ENCODE data around the gene ORC3. TPM values are rescaled to one million over a fixed set of nuclear protein-coding genes. Genes with fewer than 3 reads are reported as not detected.
"Not testable (repeated sequence)": the region's sequence is repeated elsewhere in the genome, so short reads cannot be mapped to it uniquely, and the experiment has no call there.

Gene ORC3
- total RNA-seq, 4 donors from 2014 or later = 6.2 to 43.9 (median 24.8) TPM

- H3K27ac ChIP-seq = no peak overlapping the region
- DNase-seq = no peak
- intact Hi-C loops (cut with DNase I; ENCODE audit: low total_unique reads) = no loop called here
- H3K9me3 ChIP-seq = no peaks in the 10 kb centered on the region
- TF ChIP-seq CTCF (IDR thresholded peaks at IDR 0.05) (no peak), POLR2A (IDR thresholded peaks at IDR 0.05) (no peak)
- no peak overlapping the region for H3K4me3 ChIP-seq
- no peaks in the 10 kb centered on the region for H3K27me3 ChIP-seq
- H3K36me3 ChIP-seq = no peaks in the 10 kb centered on the region
- no peaks in the 10 kb centered on the region for H3K4me1 ChIP-seq
Observed at GRCh38 chr6:87675004-87675681, 85.2 kb downstream of the ORC3 start.

- H3K27ac ChIP-seq = no peak overlapping the region
- no peaks in the 10 kb centered on the region for H3K27me3 ChIP-seq
- no peaks in the 10 kb centered on the region for H3K36me3 ChIP-seq
- H3K9me3 ChIP-seq = no peaks in the 10 kb centered on the region
- no peak overlapping the region for H3K4me3 ChIP-seq
- TF ChIP-seq CTCF (IDR thresholded peaks at IDR 0.05) = no peak
- TF ChIP-seq POLR2A (IDR thresholded peaks at IDR 0.05) = no peak
- H3K4me1 ChIP-seq = peaks cover 0 to 5% of the 10 kb centered on the region in 2 donors
- no peak for DNase-seq
- intact Hi-C loops (cut with DNase I; ENCODE audit: low total_unique reads) = no loop called here
Observed at GRCh38 chr6:87682310-87682709, 92.4 kb downstream of the ORC3 start.

GRCh38 chr6:87683890-87684289, 94.0 kb downstream of the ORC3 start:
- intact Hi-C loops (cut with DNase I; ENCODE audit: low total_unique reads) = no loop called here

GRCh38 chr6:87684895-87685654, 95.1 kb downstream of the ORC3 start:
- peaks cover 0 to 5% of the 10 kb centered on the region in 2 donors for H3K4me1 ChIP-seq
- H3K27ac ChIP-seq = no peak overlapping the region
- no peak overlapping the region for H3K4me3 ChIP-seq
- H3K9me3 ChIP-seq = no peaks in the 10 kb centered on the region
- no peak for DNase-seq
- TF ChIP-seq CTCF (IDR thresholded peaks at IDR 0.05) (no peak), POLR2A (IDR thresholded peaks at IDR 0.05) (no peak)
- no peaks in the 10 kb centered on the region for H3K27me3 ChIP-seq
- intact Hi-C loops (cut with DNase I; ENCODE audit: low total_unique reads) = no loop called here
- H3K36me3 ChIP-seq = no peaks in the 10 kb centered on the region

More at GRCh38 chr6:87683890-87684289, 94.0 kb downstream of the ORC3 start:
- H3K36me3 ChIP-seq = no peaks in the 10 kb centered on the region
- H3K27ac ChIP-seq = no peak overlapping the region
- TF ChIP-seq POLR2A (IDR thresholded peaks at IDR 0.05) (no peak), CTCF (IDR thresholded peaks at IDR 0.05) (no peak)
- H3K4me3 ChIP-seq = no peak overlapping the region
- H3K27me3 ChIP-seq = no peaks in the 10 kb centered on the region
- no peak for DNase-seq
- no peaks in the 10 kb centered on the region for H3K9me3 ChIP-seq
- H3K4me1 ChIP-seq = peaks cover 0 to 5% of the 10 kb centered on the region in 2 donors

- H3K4me1 ChIP-seq; intact Hi-C loops (cut with DNase I; ENCODE audit: low total_unique reads); H3K9me3 ChIP-seq: not testable (repeated sequence)
Observed at GRCh38 chr6:87686636-87687205, 96.8 kb downstream of the ORC3 start.

More at GRCh38 chr6:87686636-87687205, 96.8 kb downstream of the ORC3 start:
- not testable (repeated sequence) for H3K4me3 ChIP-seq, H3K27me3 ChIP-seq, H3K27ac ChIP-seq, DNase-seq, H3K36me3 ChIP-seq

Measured in uterus (tissue), 4 donors.